ENCODE results near the gene ENO3.

Gene ENO3

DNA sequence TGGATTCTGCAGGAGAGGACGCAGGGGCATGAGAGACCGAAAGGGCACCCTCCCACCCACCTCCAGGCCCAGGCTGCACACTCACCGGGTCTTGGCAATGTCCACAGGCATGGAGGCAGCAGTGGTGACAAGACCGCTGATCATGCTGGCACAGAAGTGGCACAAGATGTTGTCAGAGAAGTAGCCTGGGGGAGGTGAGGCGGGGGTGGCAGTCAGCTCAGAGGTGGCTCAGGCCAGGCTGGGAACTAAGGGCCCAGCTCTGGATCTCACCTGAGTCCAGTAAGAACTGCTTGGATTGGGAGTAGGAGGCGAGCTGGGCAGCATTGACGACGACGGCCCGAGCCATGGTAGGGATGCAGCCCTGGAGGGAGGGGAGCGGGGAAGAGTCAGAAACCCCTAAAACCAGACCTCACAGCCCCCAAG, 12.8 kb upstream of the ENO3 start:
- DNase-seq = no peak

DNA sequence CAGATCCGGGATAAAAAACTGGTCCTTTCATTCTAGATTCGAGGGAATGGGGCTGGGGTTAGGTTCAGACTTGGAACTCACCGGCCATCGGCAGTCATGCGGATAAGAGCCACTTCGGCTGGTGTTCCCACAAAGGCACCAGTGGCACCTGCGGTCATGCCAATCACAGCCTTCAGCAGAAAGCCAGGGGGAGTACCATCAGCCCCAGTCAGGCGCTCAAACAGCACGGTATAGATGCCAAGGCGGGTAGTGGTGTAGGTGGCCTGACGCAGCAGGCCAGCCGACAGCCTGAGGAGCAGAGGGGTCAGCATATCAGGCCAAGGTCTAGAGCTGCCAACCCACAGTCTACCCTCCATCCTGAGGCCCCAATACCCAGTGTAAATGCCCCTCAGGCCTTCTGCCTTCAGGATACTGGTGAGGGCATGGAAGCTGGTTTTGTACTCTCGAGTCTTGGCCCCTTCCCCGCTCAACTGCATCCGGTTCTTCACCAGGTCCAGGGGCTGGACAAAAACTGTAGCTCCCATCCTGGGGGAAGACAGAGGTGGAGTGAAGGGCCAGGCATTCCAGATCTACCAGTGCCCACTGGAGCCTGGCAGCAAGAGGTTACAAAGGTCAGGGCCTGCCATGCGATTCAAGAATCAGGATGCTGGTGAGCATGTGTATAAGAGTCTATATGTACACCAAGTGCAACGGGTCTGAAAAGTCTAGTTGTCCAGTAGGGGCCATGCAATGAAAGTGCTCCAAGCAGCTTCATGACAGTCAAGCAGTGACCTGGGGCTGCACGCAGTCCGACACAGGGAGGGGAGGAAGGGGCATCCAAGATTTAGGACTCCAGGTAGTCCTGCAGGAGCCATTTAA, 12.0 kb upstream of the ENO3 start:
- DNase-seq = peak; percentile 11

DNA sequence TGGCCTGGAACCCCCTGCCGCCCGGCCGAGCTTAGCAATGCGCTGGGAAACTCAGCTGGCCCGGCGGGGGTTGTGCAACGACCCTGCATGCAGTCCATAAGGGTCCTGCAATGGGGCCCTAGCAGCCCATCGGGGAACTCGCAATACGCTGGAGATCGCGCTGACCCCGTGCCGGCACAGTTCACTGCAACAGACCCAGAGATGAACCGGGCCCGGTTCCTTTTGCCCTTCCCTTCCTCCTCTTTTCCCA, 11.4 kb upstream of the ENO3 start:
- DNase-seq = no peak

DNA sequence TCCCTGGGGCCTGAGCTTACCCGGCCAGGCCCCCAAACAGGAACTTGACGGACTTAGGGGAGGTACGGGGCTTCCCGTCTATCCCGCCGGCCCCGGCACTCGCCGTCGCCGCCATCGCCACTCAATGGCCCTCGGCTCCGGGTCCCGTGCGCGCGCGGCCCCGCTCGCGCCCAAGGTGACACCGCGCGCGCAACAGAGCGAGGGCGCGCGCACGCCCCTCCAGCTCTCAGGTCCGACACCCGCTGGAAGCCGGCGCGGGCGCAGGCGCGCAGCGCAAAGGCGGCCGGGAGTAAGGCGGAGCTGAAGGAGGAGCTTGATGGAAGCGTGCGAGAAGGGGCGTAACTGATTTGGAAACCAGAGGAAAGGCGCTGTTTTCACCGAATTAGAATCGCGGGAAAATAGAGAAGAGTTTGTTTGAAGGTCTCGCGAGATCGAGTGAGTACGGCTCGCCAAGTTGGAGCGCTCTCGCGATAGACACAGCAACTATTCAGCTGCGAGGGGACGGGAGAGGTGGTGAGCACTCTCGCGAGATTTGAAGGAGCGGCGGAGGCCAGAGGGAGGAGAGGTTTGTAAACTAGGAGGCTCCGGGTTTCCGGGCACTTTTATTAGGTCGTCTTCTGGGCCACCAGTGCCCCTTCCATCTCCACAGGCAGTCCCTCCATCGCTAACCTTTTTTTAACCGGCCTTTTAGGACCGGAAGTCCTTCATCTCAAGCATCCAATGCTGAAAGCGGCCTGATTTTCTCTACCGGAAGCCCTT, 10.9 kb upstream of the ENO3 start, which contains the start of the genes RNF167 and SLC25A11:
Gene RNF167 (plus strand): TSS at position 473 of the 759 bp plus-strand sequence. CDS start 642 bp downstream, outside the sequence.
Gene SLC25A11 (minus strand): TSS at position 251 of the 759 bp plus-strand sequence. CDS start 136 bp downstream, at position 115.
- peak; percentile 100 for DNase-seq

DNA sequence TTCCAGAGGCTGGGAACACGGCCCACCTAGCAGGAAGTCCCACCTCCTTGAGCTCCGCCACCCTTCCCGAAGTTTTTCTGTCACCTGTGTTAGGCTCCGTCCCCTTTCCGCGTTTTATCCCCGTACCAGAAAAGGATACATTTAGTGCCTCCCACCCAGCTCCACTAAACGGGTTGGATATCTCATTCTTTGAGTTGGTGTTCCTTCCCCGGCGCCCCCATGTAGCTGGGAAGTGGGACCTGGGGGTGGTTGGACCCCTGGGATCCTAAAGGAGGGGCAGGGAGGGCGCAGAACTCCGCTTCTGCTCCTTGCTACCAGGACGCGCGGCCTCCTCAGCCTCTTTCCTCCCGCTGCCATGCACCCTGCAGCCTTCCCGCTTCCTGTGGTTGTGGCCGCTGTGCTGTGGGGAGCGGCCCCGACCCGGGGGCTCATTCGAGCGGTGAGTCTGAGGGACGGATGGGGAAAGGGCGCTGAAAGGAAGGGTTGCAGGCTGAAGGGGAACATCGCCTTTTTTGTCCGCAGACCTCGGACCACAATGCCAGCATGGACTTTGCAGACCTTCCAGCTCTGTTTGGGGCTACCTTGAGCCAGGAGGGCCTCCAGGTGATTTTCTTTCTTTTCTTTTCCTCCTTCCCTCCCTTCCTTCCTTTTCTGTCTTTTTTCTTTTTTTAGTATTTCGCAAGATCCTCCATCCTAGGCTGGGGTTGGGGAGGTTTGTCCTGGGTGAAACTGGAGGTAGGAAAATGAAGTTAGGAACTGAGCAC, 10.2 kb upstream of the ENO3 start:
- peak; percentile 40 for DNase-seq

DNA sequence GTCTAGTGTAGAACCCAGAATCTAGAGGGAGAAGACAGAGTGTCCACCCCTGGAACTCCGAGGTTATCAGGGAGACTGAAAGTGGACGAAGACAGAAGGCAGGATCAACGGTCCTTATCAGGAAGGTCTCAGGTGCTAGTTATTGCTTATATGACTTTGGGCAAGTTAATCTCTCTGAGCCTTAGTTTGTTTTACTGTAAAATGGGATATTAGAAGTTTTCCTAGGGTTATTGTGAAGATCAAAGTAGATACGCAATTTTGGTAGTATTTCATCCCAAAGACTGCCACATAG, 9.7 kb upstream of the ENO3 start:
- no peak for DNase-seq

DNA sequence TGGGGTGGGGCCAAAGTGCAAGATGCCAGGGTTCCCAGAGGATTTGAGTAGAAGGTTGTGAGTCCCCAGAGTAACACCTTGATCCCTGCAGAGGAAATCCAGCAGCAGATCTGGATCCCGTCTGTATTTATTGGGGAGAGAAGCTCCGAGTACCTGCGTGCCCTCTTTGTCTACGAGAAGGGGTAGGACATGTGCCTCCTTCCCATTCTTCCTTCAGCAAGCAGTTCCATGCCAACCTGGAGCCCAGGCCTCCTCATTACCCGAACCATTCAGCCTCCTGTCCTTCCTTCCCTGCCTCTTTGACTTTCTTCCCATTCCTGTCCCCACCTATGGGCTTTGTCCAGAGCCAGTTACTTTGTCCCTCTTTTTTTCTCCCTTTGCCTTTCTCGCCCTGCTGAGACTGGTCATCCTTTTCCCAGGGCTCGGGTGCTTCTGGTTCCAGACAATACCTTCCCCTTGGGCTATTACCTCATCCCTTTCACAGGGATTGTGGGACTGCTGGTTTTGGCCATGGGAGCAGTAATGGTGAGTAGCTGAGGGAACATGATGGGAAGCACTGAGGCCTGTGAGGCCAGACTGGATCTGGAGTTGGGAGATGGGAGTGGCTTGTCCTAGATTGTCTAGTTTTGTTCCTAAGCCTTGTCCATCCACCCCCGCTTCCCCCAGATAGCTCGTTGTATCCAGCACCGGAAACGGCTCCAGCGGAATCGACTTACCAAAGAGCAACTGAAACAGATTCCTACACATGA, 8.0 kb upstream of the ENO3 start:
- DNase-seq = no peak

DNA sequence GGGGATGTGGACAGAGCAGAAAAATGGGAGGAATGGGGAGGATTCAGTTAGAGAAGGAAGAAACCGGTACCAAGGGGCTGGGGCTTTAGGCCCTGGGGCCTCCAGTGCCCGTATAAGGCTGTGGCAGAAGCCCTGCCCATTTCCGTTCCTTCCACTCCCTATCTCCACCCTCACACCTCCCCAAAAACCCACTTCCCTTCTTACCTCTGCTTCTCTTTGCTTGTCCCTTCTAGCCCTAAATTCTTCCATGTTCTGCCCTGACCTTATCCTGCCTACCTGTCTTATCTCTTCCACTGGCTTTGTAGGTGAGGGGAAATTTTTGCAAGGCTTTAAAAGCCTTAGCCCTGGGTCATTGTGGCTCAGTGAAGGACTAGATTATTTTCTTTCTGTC, 6.8 kb upstream of the ENO3 start:
- peak; percentile 77 for DNase-seq

DNA sequence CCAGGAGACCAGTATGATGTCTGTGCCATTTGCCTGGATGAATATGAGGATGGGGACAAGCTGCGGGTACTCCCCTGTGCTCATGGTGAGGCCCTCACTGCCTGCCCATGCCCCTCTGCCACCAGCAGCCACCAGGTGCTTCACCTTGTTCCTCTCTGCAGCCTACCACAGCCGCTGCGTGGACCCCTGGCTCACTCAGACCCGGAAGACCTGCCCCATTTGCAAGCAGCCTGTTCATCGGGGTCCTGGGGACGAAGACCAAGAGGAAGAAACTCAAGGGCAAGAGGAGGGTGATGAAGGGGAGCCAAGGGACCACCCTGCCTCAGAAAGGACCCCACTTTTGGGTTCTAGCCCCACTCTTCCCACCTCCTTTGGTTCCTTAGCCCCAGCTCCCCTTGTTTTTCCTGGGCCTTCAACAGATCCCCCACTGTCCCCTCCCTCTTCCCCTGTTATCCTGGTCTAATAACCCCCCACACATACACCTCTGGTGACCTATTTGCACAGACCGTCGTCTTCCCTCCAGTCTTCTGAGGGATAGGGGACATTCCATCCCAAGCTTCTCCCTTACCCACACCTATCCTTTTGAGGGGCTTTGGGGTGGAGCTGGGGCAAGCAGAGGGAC, 6.3 kb upstream of the ENO3 start:
- DNase-seq = no peak

DNA sequence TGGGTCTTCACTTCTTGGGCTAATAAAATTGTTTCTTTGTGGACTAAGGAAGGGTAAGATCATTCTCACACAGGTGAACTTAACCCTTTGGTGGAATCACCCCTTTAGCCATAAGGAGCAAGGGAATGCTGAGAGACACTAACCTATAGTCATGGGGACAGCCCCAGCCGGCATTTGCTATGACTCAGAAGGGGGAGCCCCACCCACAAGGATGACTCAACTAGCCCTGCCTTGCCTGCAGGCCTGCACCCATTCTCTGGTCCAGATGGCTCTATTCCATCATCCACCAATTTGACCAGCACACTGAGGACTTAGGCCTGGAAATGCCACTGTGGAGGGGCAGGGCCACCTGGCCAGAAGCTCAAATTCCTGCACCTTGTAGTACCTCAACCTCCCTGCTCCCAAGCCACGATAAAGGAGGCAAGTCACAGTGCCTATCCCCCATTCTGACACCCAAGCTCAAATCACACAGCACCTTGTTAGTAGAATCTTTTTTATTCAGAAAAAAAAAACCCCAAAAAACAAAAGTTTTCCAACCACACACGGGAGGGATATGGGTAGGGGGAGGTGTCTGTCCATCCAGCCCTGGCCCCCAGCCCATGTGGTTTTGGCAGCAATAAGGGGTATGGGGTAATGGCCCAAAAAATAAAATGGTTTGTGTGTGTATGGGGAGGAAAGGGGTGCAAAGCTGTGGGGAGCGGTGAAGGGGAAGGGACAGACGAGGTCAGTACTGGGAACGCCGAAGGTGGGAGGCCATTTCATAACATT, 5.6 kb upstream of the ENO3 start:
- peak; percentile 78 for DNase-seq

DNA sequence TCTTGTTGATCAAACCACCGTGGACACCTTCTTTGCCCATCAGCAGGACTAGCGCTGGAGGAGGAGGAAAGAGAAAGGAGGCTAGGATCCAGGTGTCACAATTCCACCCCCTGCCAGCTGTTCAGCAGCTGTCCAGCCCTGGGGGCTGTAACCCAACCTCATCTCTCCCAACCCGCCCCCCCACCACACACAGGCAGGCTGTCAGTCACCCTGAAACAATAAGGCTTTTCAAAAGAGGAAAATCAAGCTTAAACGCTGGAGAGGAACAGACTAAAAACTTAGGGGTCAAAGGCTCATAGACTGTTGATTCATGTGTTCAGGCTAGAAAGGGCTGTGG, 5.0 kb upstream of the ENO3 start:
- DNase-seq = no peak

DNA sequence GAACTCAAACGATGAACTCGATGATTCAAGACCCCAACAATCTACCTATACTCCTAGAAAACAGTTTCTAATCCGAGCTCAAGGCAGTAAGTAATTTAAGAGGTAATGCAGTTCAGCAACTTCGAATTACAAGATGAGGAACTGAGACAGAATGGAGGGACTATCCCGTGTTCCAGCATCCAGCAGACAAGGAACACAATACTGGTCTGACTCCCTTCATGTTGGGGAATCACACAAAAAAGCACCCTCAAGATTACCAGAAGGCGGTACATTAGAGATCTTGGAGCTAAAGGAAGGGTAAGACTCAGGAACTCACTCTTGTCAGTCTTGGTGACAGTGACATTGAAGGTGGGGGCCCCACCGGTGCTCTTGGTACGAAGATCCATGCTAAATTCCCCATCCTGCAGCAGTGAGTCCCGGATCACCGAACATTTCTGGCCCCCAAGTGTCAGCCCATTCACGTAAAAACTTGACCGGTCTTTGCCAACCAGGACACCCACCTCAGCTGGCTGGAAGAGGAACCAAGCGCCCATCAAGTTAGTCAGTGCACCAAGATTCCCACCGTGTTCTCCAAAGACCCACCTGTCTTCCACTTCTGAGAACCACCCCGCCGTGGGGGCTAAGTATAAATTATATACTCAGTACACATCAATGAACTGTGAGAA, 4.5 kb upstream of the ENO3 start:
- peak; percentile 27 for DNase-seq

DNA sequence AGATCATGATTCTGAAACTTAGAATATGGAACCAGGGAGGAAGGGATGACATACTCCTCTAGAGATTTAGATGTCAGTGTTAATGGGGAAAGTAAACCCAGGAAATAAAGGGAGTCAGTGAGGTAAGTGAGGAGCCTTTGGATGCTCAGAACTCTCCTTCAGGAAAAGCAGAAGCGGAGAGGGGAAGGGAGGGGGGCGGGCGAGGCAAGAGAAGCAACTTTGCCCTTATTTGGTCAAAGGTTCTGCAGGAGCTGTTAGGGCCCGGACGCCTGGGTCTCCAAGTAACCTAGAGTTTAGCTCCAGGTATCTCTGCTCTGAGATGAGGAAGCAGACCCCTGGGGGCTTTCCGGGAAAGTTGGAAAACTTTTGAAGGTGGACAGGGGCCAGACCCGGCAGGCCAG, 3.9 kb upstream of the ENO3 start:
- DNase-seq = no peak

DNA sequence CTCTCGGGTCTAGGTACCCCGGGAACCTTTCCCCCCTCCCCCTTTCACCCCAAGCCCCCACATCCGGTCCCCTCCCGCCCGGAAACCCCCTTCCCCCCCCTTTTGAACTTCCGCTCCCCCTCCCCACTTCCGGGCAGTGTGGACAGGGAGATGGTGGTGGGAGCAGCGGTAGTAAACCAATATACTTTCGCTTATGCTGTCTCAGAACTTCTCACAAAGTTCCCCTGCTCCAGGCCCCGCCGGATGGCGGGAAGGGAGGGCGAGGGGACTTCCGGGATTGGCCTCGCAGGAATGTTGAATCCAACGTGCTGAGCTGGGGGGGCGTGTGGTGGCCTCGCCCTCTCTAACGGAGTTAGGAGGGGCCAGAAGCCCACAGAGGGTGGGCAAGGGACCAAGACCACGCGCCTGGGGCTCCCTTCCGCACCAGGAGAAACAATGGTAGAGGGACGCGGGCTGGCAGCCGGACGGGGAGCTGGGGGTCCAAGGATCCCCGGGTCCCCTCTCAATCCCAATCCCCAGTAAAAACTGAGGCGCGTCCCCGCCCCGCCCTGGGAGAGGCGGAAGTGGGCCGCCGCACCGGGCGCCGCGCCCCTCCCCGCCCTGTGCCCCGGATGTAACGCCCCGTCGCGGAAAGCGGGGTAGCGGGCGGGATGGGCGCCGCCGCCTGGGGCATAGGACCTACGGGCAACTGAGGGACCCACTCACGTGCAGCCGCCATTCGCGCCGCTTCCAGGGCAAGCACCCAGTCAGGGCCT, 3.3 kb upstream of the ENO3 start:
- DNase-seq = peak; percentile 79

DNA sequence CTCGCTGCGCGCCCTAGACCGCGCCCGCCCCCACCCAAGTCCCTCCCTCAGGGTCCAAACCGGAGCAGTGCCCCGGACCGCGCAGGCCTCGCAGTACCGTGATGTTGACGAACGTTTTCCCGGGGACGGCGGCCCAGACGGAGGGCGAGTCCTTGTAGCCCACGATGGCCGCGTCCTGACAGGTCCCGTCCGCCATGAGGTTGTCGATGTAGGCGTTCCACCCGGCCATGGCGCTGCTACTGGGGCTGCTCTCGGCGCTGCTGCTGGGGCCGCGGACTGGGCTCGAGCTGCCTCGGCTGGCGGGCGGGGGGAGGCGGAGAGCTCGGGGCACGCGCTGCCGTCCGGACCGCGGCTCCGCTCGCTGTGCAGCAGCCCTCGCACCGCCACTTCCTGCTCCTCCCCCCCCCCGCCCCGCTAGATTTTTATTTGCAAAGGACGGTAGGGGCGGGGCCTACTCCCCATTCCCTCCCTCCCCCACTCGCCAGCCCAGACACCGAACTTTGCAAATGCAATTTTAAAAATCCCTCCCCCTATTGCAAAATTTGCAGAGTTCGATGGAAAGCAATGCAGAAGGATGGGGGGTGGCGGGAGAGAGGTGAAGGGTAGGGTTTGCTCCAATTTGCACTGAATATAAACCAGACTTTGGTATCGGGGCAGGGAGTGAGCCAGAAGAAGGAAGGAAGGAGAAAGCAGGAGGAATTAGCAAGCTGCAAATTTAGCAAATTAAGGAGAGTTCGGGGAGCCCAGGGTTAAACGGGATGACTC, 2.6 kb upstream of the ENO3 start, which contains the start of gene PFN1:
Gene PFN1 (minus strand): TSS at position 365 of the 765 bp plus-strand sequence. CDS start 136 bp downstream, at position 229.
- DNase-seq = peak; percentile 95

DNA sequence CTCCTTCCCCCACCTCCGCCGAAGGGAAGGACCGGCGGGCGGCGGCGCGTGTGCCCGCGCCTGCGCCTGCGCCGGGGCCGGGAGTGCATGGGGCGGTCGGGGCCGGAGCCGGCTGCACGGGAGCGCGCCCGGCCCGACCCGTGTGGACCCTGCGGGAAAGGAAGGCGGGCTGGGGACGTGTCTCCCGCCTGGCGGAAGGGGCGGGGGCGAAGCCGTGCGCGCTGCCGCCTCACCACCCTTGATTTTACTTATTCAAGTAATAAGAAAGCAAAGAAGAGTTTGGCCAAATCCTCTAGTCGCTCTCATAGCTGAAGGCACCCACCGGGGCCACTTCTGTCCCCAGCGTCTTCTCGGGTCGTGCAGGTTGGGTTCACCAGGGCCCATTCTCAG, 2.0 kb upstream of the ENO3 start:
- DNase-seq = peak; percentile 81

DNA sequence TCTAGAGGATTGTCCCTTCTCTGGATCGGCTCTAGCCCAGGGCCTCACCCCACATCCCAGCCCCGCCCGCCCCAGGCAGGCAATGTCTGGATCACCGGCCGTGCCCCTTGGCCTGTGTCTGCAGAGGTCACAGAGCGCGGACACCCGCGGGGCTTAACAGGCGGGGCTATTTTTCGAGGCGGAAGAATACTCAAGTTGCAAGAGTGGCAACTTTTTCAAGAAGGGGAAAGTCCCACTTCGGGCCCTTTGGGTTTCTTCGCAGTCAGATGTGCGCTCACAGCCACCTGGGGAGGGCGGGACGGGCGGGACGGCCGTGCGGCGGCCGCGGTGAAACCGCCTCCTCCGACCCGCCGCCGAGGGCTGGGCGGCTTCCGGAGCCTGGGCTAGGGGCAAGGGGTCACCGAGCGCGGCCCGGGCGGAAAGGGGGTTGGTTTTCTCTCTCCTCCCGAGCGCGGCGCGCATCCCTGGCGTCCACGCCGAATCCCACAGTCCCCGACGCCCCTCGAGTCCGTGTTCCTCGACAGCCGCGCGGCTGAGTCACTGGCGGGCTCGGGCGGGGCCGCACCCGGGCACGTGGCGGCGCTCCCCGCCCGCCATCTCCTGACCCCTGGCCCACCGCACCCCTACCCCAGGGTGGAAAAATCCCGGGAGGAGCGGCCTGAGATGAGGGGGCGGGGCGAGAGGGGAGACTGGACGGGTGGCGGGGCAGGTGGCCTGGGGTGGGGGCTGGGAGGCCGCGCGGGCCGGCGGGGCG, 1.4 kb upstream of the ENO3 start:
- peak; percentile 90 for DNase-seq

DNA sequence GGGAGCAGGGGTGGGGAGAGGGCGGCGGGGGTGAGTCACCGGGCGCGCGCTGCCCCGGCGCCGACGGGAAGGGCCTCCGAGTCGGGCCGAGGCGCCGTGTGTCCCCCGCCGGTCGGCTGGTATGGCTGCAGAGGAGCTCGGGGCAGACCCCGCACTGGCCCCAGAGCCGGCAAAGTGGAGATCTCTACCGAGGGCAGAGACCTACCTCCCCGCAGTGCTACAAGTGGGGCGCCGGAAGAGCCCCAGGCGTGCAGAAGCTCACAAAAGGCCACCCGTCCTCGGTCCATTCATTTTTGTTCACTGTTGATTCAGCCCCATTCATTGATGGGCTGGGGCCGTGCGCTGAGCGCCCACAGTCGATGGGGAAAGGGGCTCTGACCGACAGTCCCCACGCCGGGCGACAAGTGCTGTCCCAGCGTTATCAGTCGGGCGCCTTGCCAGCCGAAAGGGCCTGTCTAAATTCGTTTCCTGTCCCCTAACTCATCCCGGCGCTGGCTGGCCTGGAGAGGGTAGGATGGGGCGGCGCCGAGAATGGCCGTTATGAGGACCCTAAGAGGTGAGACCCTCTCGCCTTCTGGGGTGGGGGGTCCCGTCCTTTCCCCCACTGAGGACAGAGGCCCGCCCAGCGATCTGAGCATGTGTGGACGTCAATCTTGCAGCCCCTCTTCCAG, 709 bp upstream of the ENO3 start:
- no peak for DNase-seq

All from CD4-positive, alpha-beta T cell treated with Interleukin-17A for 1 hour (primary cell).